Kidney epithelial cell (primary cell): ENCODE results near the gene ANP32A. TPM values are rescaled to one million over a fixed set of nuclear protein-coding genes. Genes with fewer than 3 reads are reported as not detected.

Experiments used
- DNase-seq: peaks from one replicate; pipeline ENCODE4 v3.0.0-alpha.2; 2010; ENCODE audit warnings: low read depth
- H3K27me3 ChIP-seq: 2 replicates; pipeline ENCODE4 v1.6.0; 2011; ENCODE audit warnings: low read length; ENCODE audit not compliant: control insufficient read depth, insufficient read depth
- H3K36me3 ChIP-seq: 2 replicates; pipeline ENCODE4 v1.5.1; 2011; ENCODE audit warnings: low read length; ENCODE audit not compliant: control insufficient read depth, insufficient read depth
- H3K4me3 ChIP-seq: 2 replicates; pipeline ENCODE4 v1.5.1; 2011; ENCODE audit warnings: low read depth, mild to moderate bottlenecking, control low read depth, low read length
- CTCF ChIP-seq: IDR thresholded peaks from 2 replicates; pipeline ENCODE4 v1.5.1; 2011; ENCODE audit warnings: mild to moderate bottlenecking, moderate library complexity, low read length, control low read depth, inconsistent platforms; ENCODE audit not compliant: insufficient read depth, poor library complexity, severe bottlenecking
- total RNA-seq: library from RNA; depleted of rRNA; stranded (reverse); fragments of >200 nt; gene quantifications from 2 replicates; pipeline ENCODE4 v1.2.3, GENCODE V29; 2015

ANP32A gene
- total RNA-seq, 1 donor from 2014 or later, result 46.8 TPM

- no peak for TF ChIP-seq CTCF
- Histone ChIP-seq H3K4me3 (no peak overlapping the region), H3K36me3 (no peaks in the 10 kb centered on the region), H3K27me3 (peaks cover 6% of the 10 kb centered on the region)
- DNase-seq, result no peak
Measured at GRCh38 chr15:68849497-68849896, 28.8 kb upstream of the ANP32A start.

GRCh38 chr15:68846851-68847439 lies 26.2 kb upstream of the ANP32A start:
- no peak for TF ChIP-seq CTCF
- DNase-seq, result no peak
- Histone ChIP-seq H3K27me3 (peaks cover 12% of the 10 kb centered on the region), H3K4me3 (no peak overlapping the region), H3K36me3 (no peaks in the 10 kb centered on the region)

GRCh38 chr15:68844856-68845550 lies 24.3 kb upstream of the ANP32A start:
- Histone ChIP-seq H3K27me3 (peaks cover 12% of the 10 kb centered on the region), H3K4me3 (no peak overlapping the region), H3K36me3 (no peaks in the 10 kb centered on the region)
- no peak for TF ChIP-seq CTCF
- no peak for DNase-seq

- TF ChIP-seq CTCF, result no peak
- Histone ChIP-seq H3K27me3 (peaks cover 12% of the 10 kb centered on the region), H3K4me3 (peak overlapping the region; percentile 27), H3K36me3 (no peaks in the 10 kb centered on the region)
- DNase-seq, result no peak
Measured at GRCh38 chr15:68843425-68844311, 23.0 kb upstream of the ANP32A start.

- Histone ChIP-seq H3K27me3 (peaks cover 12% of the 10 kb centered on the region), H3K4me3 (no peak overlapping the region), H3K36me3 (no peaks in the 10 kb centered on the region)
- DNase-seq, result no peak
- TF ChIP-seq CTCF, result no peak
Measured at GRCh38 chr15:68842958-68843357, 22.3 kb upstream of the ANP32A start.
